ENCODE measurements around the gene LDLRAD2. TPM values are rescaled to one million over a fixed set of nuclear protein-coding genes. Genes with fewer than 3 reads are reported as not detected.

Gene LDLRAD2
- total RNA-seq, 2 donors from 2014 or later: not detected

DNA sequence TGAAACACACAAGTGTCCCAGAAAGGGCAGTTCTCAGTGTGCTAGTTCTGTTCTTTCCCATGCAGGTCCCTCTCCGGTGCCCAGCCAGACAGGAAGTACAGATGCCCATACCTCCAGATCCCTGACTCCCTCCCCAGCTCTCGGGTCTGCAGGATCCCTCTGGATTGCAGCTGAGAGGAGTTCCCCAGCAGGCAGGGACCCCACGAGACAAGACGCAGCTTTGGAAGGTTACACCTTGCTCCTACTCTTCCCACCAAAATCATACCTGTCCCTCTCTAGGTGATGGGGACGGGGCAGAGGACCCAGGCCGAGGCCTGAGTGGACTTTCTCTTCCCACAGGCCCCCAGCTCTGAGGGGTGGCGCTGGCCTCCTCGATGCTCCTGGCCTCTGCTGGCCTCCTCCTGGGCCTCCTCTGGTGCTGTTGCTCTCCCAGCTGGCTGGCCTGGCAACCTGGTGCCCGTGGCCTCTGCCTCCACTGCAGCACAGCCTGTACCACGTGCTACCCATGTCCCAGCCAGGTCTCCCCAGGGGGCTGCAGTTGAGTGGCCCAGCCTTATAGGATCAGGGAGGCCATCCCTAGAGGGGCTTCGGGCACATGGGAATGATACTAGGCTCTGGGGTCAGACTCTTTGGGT lies 9.4 kb downstream of the LDLRAD2 start:
- Histone ChIP-seq H3K36me3 (peaks cover 60% of the 10 kb centered on the region), H3K9me3 (no peaks in the 10 kb centered on the region)

GRCh38 chr1:21822349-21822748 lies 10.3 kb downstream of the LDLRAD2 start:
- no peaks in the 10 kb centered on the region for H3K9me3 ChIP-seq
- H3K36me3 ChIP-seq: peaks cover 69% of the 10 kb centered on the region
- H3K4me3 ChIP-seq: no peak overlapping the region
- DNase-seq (ENCODE audit: low spot score): no peak
- no peak overlapping the region for H3K27ac ChIP-seq
- H3K27me3 ChIP-seq: no peaks in the 10 kb centered on the region
- H3K4me1 ChIP-seq: peaks cover 0 to 5% of the 10 kb centered on the region in 2 donors
- TF ChIP-seq, protein P1, sequence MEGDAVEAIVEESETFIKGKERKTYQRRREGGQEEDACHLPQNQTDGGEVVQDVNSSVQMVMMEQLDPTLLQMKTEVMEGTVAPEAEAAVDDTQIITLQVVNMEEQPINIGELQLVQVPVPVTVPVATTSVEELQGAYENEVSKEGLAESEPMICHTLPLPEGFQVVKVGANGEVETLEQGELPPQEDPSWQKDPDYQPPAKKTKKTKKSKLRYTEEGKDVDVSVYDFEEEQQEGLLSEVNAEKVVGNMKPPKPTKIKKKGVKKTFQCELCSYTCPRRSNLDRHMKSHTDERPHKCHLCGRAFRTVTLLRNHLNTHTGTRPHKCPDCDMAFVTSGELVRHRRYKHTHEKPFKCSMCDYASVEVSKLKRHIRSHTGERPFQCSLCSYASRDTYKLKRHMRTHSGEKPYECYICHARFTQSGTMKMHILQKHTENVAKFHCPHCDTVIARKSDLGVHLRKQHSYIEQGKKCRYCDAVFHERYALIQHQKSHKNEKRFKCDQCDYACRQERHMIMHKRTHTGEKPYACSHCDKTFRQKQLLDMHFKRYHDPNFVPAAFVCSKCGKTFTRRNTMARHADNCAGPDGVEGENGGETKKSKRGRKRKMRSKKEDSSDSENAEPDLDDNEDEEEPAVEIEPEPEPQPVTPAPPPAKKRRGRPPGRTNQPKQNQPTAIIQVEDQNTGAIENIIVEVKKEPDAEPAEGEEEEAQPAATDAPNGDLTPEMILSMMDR (IDR thresholded peaks at IDR 0.05): no peak

More for the DNA sequence above, 9.4 kb downstream of the LDLRAD2 start:
- Histone ChIP-seq H3K4me3 (no peak overlapping the region), H3K27me3 (no peaks in the 10 kb centered on the region), H3K27ac (no peak overlapping the region), H3K4me1 (peaks cover 0 to 5% of the 10 kb centered on the region in 2 donors)
- no peak for DNase-seq (ENCODE audit: low spot score)
- TF ChIP-seq, protein P1 (IDR thresholded peaks at IDR 0.05): no peak

- Histone ChIP-seq H3K9me3 (no peaks in the 10 kb centered on the region), H3K27me3 (no peaks in the 10 kb centered on the region), H3K27ac (no peak overlapping the region), H3K4me3 (no peak overlapping the region), H3K4me1 (peaks cover 0 to 3% of the 10 kb centered on the region in 2 donors), H3K36me3 (peaks cover 79% of the 10 kb centered on the region)
- TF ChIP-seq, protein P1 (IDR thresholded peaks at IDR 0.05): no peak
- no peak for DNase-seq (ENCODE audit: low spot score)
These were observed 11.3 kb downstream of the LDLRAD2 start for GRCh38 chr1:21823206-21823979.

GRCh38 chr1:21823980-21824702 lies 12.1 kb downstream of the LDLRAD2 start:
- Histone ChIP-seq H3K4me1 (no peaks in the 10 kb centered on the region), H3K27me3 (no peaks in the 10 kb centered on the region), H3K36me3 (peaks cover 87% of the 10 kb centered on the region), H3K27ac (no peak overlapping the region), H3K4me3 (no peak overlapping the region), H3K9me3 (no peaks in the 10 kb centered on the region)
- TF ChIP-seq, protein P1 (IDR thresholded peaks at IDR 0.05): no peak
- DNase-seq (ENCODE audit: low spot score): no peak

- TF ChIP-seq, protein P1 (IDR thresholded peaks at IDR 0.05): no peak
- no peak overlapping the region for H3K27ac ChIP-seq
These were observed 12.9 kb downstream of the LDLRAD2 start for GRCh38 chr1:21824926-21825325.

More at GRCh38 chr1:21824926-21825325, 12.9 kb downstream of the LDLRAD2 start:
- no peak overlapping the region for H3K4me3 ChIP-seq
- H3K4me1 ChIP-seq: no peaks in the 10 kb centered on the region
- H3K27me3 ChIP-seq: no peaks in the 10 kb centered on the region
- no peaks in the 10 kb centered on the region for H3K9me3 ChIP-seq
- no peak for DNase-seq (ENCODE audit: low spot score)
- H3K36me3 ChIP-seq: peaks cover 95% of the 10 kb centered on the region

Measured in right atrium auricular region (tissue), 2 donors.